ENCODE results near the gene THYN1.

THYN1 gene

DNA sequence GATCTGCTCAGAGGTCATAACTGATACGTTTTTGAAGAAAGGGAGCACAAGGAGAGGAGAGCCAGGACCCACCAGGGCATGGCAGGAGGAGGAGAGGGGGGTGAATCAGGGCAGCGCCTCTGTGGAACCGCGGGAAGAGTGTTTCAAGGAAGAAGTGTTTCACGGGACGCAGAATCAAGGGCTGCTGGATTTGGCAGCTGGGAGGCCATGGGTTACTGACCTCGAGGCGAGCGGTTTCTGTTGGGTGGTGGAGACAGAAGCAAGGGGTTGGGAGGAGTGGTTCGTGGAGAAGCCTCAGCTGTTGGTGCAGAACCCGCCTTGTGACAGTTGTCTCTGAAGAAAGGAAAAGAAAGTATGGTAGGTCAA, 15.6 kb downstream of the THYN1 start:
- DNase-seq (ENCODE audit: low read depth) = no peak
- H3K4me3 ChIP-seq (ENCODE audit: low read depth, low read length) = no peak overlapping the region
- TF ChIP-seq, protein P1, sequence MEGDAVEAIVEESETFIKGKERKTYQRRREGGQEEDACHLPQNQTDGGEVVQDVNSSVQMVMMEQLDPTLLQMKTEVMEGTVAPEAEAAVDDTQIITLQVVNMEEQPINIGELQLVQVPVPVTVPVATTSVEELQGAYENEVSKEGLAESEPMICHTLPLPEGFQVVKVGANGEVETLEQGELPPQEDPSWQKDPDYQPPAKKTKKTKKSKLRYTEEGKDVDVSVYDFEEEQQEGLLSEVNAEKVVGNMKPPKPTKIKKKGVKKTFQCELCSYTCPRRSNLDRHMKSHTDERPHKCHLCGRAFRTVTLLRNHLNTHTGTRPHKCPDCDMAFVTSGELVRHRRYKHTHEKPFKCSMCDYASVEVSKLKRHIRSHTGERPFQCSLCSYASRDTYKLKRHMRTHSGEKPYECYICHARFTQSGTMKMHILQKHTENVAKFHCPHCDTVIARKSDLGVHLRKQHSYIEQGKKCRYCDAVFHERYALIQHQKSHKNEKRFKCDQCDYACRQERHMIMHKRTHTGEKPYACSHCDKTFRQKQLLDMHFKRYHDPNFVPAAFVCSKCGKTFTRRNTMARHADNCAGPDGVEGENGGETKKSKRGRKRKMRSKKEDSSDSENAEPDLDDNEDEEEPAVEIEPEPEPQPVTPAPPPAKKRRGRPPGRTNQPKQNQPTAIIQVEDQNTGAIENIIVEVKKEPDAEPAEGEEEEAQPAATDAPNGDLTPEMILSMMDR (conservative IDR thresholded peaks at IDR 0.05; ENCODE audit: low read depth, low read length) = no peak

DNA sequence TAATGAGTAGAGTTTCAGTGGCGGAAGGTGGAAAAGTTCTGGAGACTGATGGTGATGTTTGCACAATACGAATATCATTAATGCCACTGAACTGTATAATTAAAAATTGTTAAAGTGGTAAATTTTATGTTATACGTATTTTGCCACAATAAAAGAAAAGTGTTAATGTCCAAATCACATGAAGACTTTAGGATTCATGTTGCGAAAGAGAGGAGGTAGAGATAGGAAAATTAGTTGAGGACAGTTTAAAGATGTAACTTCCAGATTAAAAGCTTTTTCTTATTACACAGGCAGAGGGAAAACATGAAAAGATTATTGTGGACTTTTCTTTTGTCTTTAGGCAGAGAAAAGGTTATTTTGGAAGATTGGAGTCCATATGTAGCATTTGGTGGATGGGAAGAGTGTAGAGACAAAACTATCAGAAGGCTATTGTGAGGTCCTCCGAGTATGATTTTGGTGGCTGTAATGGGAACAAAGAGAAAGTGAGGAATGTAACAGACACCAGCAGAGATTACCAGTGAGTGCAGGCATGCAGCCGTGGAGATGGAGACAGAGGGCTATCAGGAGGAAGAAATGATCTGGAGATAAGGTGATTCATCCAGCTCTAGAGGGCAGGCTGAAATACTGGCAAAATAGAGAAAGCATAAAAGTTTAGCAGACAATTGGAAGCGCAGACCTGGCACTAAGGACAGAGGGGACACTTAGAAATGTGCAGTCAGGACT, 16.2 kb downstream of the THYN1 start:
- TF ChIP-seq, protein P1 (conservative IDR thresholded peaks at IDR 0.05; ENCODE audit: low read depth, low read length) = no peak
- no peak overlapping the region for H3K4me3 ChIP-seq (ENCODE audit: low read depth, low read length)
- DNase-seq (ENCODE audit: low read depth) = no peak

DNA sequence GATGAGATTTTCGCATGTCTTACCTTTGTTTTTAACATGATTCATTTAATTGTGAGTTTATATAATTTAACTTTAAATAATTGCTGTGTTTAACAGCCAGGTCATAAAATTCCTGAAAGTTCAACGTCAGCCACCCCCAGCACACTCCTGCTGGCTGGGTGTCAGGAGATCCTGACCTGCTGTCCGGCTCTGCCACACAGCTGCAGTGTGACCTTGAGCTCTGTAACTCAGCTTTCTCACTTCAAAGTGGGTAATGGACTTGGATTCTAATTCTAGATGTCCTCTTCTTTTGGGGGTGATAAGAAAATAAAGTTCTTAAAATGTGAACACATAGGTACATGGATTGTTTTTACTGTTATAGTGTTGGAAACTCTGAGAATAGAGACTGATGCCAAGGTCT, 17.8 kb downstream of the THYN1 start:
- no peak for DNase-seq (ENCODE audit: low read depth)

DNA sequence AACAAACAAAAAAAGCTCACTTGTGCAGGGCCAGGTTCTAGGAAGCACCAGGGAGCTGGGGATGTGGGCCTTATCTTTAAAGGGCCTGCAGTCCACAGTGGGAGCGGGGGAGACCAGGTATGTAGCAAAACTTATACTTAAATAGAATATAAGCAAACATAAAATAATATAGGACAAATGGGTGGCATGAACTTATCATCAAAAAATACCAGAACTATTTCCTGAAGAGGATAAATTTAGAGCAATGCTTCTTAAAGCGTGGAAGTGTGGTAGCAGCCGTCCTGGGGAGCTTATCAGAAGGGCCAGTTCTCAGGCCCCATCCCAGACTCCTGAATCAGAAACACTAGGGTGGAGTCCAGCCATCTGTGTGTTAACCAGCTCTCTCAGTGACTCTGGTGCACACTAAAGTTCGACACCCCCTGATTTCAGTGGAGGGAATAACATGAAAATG, 19.4 kb downstream of the THYN1 start:
- no peak overlapping the region for H3K4me3 ChIP-seq (ENCODE audit: low read depth, low read length)
- TF ChIP-seq, protein P1 (conservative IDR thresholded peaks at IDR 0.05; ENCODE audit: low read depth, low read length) = no peak
- DNase-seq (ENCODE audit: low read depth) = no peak

More for the DNA sequence above, 17.8 kb downstream of the THYN1 start:
- no peak overlapping the region for H3K4me3 ChIP-seq (ENCODE audit: low read depth, low read length)
- TF ChIP-seq, protein P1 (conservative IDR thresholded peaks at IDR 0.05; ENCODE audit: low read depth, low read length) = no peak

DNA sequence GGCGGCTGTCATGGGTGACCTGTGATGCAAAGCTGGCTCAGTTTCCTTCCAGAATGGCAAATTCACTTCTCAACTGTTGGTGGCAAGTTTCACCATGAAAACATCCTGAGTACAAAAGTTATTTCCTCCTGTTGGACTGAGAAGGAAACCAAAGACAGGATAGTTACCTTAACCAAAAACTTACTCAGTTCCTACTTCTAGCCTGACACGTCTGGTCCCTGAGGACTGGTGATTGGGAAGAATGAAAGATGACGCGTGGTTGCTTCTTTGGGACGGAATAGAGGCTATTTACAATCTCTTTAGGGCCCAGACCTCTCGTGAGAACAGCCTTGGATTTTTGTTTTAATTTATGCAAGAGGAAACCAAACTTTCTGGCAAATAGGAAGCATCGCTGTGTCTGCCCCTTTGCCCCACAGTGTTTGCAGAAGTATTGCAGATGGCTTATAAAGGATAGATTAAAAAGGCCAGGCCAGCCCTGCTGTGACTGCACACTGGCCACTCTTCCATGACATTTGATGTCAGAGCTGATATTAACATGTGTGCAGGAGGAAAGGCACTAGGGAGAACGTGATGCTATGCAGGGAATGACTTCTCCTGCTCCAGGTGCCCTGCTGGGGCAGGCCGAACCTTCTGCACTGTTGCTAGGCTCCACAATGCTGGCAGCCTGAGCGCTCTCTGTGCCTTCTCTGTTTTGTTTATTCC, 21.0 kb downstream of the THYN1 start:
- H3K4me3 ChIP-seq (ENCODE audit: low read depth, low read length) = no peak overlapping the region
- TF ChIP-seq, protein P1 (conservative IDR thresholded peaks at IDR 0.05; ENCODE audit: low read depth, low read length) = no peak
- DNase-seq (ENCODE audit: low read depth) = no peak

DNA sequence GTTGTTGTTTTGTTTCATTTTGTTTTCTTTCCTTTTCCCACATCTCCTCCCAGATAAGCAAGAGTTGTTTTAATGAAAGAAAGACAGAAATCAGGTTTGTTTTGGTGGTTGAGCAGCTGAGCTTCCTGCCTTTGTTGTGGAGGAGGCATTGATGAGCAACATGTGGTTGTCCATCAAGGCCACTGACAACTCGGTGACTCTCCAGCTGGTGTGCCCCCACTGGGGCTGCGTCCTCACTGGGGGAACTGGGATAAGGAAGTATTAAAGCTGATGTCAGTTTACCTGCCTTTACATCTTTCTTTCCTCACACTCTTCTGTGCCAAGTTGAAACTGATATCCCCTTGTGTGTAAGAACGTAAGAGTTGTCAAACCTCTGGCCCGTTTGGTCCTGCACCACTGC, 22.8 kb downstream of the THYN1 start:
- H3K4me3 ChIP-seq (ENCODE audit: low read depth, low read length) = no peak overlapping the region
- no peak for DNase-seq (ENCODE audit: low read depth)
- TF ChIP-seq, protein P1 (conservative IDR thresholded peaks at IDR 0.05; ENCODE audit: low read depth, low read length) = no peak

Data from choroid plexus epithelial cell (primary cell).